Osteocyte (in vitro differentiated cells): ENCODE data around the gene CHKB. TPM values are rescaled to one million over a fixed set of nuclear protein-coding genes. Genes with fewer than 3 reads are reported as not detected.
"Not testable (repeated sequence)": the region's sequence is repeated elsewhere in the genome, so short reads cannot be mapped to it uniquely, and the experiment has no call there.

ENCODE experiments used
- DNase-seq: peaks from one replicate; pipeline ENCODE4 v3.0.0; 2021; ENCODE audit warnings: mixed read lengths; ENCODE audit not compliant: unreplicated experiment; ENCODE audit errors: extremely low spot score
- H3K27ac Mint-ChIP-seq: one replicate; pipeline ENCODE4 v1.8.0; 2021; ENCODE audit warnings: mild to moderate bottlenecking, mixed read lengths; ENCODE audit not compliant: unreplicated experiment
- H3K27me3 Mint-ChIP-seq: one replicate; pipeline ENCODE4 v1.8.0; 2021; ENCODE audit warnings: mixed read lengths; ENCODE audit not compliant: unreplicated experiment
- H3K36me3 Mint-ChIP-seq: one replicate; pipeline ENCODE4 v1.8.0; 2021; ENCODE audit warnings: mixed read lengths; ENCODE audit not compliant: unreplicated experiment
- H3K4me1 Mint-ChIP-seq: one replicate; pipeline ENCODE4 v1.8.0; 2021; ENCODE audit warnings: mixed read lengths; ENCODE audit not compliant: unreplicated experiment
- H3K4me3 Mint-ChIP-seq: one replicate; pipeline ENCODE4 v1.8.0; 2021; ENCODE audit warnings: mild to moderate bottlenecking, moderate library complexity, mixed read lengths; ENCODE audit not compliant: unreplicated experiment
- H3K9me3 Mint-ChIP-seq: one replicate; pipeline ENCODE4 v1.8.0; 2021; ENCODE audit warnings: mixed read lengths; ENCODE audit not compliant: unreplicated experiment
- total RNA-seq: library from RNA; stranded (reverse); gene quantifications from 2 replicates; pipeline ENCODE4 v1.2.1, GENCODE V29; 2021
- TF ChIP-seq, protein P1 (sequence below): fragments of 200-600 bp; sonication (generic); IDR thresholded peaks from 2 replicates; pipeline ENCODE4 v1.5.0; 2021; ENCODE audit warnings: antibody characterized with exemption, mild to moderate bottlenecking, moderate library complexity

The CHKB gene
- total RNA-seq, 1 donor from 2014 or later, result 79.9 TPM

DNA sequence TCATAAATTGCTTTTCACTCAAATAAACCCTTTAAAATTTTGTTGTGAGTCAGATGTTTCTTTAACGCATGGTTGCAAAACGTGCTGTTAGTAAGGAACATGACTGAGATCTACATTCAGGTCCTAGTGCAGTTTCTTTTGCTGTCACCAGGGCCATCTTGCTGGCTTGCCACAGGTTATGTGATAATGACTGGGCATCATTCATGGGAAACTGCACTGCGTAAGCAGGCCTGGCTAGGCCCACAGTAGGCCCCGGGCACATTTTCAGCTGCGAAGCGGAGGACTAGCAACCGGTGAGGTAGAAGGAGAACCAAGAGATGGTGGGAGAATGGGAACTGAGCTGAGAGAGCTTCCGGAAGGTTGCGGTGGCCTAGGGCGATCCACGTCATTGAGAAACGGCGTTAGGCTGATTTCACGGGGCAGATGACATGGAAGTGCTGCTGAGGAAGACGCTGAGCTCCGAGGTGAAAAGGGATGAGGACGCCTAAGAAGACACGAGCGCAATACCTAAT lies 40.2 kb downstream of the CHKB start:
- H3K9me3 Mint-ChIP-seq, result no peaks in the 10 kb centered on the region
- peaks cover 6% of the 10 kb centered on the region for H3K4me1 Mint-ChIP-seq
- no peak for DNase-seq
- TF ChIP-seq, protein P1, sequence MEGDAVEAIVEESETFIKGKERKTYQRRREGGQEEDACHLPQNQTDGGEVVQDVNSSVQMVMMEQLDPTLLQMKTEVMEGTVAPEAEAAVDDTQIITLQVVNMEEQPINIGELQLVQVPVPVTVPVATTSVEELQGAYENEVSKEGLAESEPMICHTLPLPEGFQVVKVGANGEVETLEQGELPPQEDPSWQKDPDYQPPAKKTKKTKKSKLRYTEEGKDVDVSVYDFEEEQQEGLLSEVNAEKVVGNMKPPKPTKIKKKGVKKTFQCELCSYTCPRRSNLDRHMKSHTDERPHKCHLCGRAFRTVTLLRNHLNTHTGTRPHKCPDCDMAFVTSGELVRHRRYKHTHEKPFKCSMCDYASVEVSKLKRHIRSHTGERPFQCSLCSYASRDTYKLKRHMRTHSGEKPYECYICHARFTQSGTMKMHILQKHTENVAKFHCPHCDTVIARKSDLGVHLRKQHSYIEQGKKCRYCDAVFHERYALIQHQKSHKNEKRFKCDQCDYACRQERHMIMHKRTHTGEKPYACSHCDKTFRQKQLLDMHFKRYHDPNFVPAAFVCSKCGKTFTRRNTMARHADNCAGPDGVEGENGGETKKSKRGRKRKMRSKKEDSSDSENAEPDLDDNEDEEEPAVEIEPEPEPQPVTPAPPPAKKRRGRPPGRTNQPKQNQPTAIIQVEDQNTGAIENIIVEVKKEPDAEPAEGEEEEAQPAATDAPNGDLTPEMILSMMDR, result no peak
- no peak overlapping the region for H3K27ac Mint-ChIP-seq
- no peaks in the 10 kb centered on the region for H3K27me3 Mint-ChIP-seq
- no peaks in the 10 kb centered on the region for H3K36me3 Mint-ChIP-seq
- no peak overlapping the region for H3K4me3 Mint-ChIP-seq

DNA sequence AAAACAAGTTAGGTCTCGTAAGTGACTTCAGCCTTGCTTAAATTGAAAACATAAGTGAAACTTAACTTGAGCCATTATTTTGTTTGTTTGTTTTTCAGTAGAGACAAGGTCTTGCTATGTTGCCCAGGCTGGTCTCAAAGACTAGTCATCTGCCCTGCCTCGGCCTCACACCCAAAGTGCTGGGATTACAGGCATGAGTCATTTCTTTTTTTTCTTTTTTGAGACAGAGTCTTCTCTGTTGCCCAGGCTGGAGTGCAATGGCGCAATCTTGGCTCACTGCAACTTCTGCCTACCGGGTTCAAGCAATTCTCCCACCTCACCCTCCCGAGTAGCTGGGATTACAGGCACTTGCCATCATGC lies 41.0 kb downstream of the CHKB start:
- H3K27ac Mint-ChIP-seq, H3K9me3 Mint-ChIP-seq, H3K27me3 Mint-ChIP-seq: not testable (repeated sequence)

GRCh38 chr22:50540381-50540780 lies 42.3 kb downstream of the CHKB start:
- Mint-ChIP-seq H3K27me3 (no peaks in the 10 kb centered on the region), H3K36me3 (no peaks in the 10 kb centered on the region), H3K9me3 (no peaks in the 10 kb centered on the region), H3K27ac (no peak overlapping the region), H3K4me1 (peaks cover 6% of the 10 kb centered on the region), H3K4me3 (no peak overlapping the region)
- DNase-seq, result no peak
- TF ChIP-seq, protein P1, result no peak

More for the DNA sequence above, 41.0 kb downstream of the CHKB start:
- not testable (repeated sequence) for H3K4me3 Mint-ChIP-seq, H3K4me1 Mint-ChIP-seq, DNase-seq, H3K36me3 Mint-ChIP-seq

GRCh38 chr22:50537765-50538164 lies 44.9 kb downstream of the CHKB start:
- Mint-ChIP-seq H3K27ac (no peak overlapping the region), H3K4me3 (no peak overlapping the region), H3K9me3 (no peaks in the 10 kb centered on the region), H3K27me3 (peaks cover 14% of the 10 kb centered on the region), H3K4me1 (peaks cover 6% of the 10 kb centered on the region), H3K36me3 (no peaks in the 10 kb centered on the region)
- no peak for DNase-seq
- TF ChIP-seq, protein P1, result no peak

GRCh38 chr22:50536226-50536625 lies 46.4 kb downstream of the CHKB start:
- Mint-ChIP-seq H3K27ac (no peak overlapping the region), H3K9me3 (no peaks in the 10 kb centered on the region), H3K36me3 (no peaks in the 10 kb centered on the region), H3K4me1 (peaks cover 6% of the 10 kb centered on the region), H3K4me3 (no peak overlapping the region), H3K27me3 (peaks cover 17% of the 10 kb centered on the region)
- no peak for DNase-seq
- TF ChIP-seq, protein P1, result no peak

- H3K27me3 Mint-ChIP-seq, result peaks cover 17% of the 10 kb centered on the region
- TF ChIP-seq, protein P1, result no peak
- no peak overlapping the region for H3K27ac Mint-ChIP-seq
- H3K4me1 Mint-ChIP-seq, result peaks cover 9% of the 10 kb centered on the region
- no peaks in the 10 kb centered on the region for H3K9me3 Mint-ChIP-seq
- H3K36me3 Mint-ChIP-seq, result no peaks in the 10 kb centered on the region
- no peak overlapping the region for H3K4me3 Mint-ChIP-seq
- no peak for DNase-seq
Observed at GRCh38 chr22:50535113-50535512, 47.5 kb downstream of the CHKB start.

GRCh38 chr22:50533856-50534711 lies 48.6 kb downstream of the CHKB start:
- not testable (repeated sequence) for DNase-seq, H3K4me1 Mint-ChIP-seq, H3K27ac Mint-ChIP-seq, H3K4me3 Mint-ChIP-seq, H3K9me3 Mint-ChIP-seq, H3K36me3 Mint-ChIP-seq
- peaks cover 17% of the 10 kb centered on the region for H3K27me3 Mint-ChIP-seq
